PFSK-1 (cell line): ENCODE data around the gene STX7.

ENCODE experiments used
- FOXP2 ChIP-seq: optimal IDR thresholded peaks from 2 replicates; pipeline ENCODE3; 2011; ENCODE audit warnings: borderline replicate concordance, control low read depth, inconsistent platforms; ENCODE audit not compliant: insufficient read depth; ENCODE audit errors: extremely low read length, extremely low read depth
- POLR2AphosphoS5 ChIP-seq: IDR thresholded peaks from 2 replicates; pipeline ENCODE4 v1.6.1; 2012; ENCODE audit warnings: low read depth, mild to moderate bottlenecking, control low read depth, low read length, moderate library complexity
- REST ChIP-seq, 2 experiments: IDR thresholded peaks; 2 replicates each; pipeline versions ENCODE4 v1.6.1 to v1.8.0; 2011 to 2012; ENCODE audit warnings: low read depth in 2 of 2, low read length in 2 of 2, control low read depth in 1 of 2, inconsistent platforms in 1 of 2, mild to moderate bottlenecking in 1 of 2, moderate library complexity in 1 of 2; ENCODE audit not compliant: insufficient read depth in 1 of 2
- SIN3A ChIP-seq: IDR thresholded peaks from 2 replicates; pipeline ENCODE4 v1.6.1; 2012; ENCODE audit warnings: mild to moderate bottlenecking, low read length, moderate library complexity, borderline replicate concordance; ENCODE audit not compliant: insufficient read depth
- TAF1 ChIP-seq: IDR thresholded peaks from 2 replicates; pipeline ENCODE4 v1.6.1; 2012; ENCODE audit warnings: low read length, control low read depth, borderline replicate concordance; ENCODE audit not compliant: insufficient read depth

Gene STX7

DNA sequence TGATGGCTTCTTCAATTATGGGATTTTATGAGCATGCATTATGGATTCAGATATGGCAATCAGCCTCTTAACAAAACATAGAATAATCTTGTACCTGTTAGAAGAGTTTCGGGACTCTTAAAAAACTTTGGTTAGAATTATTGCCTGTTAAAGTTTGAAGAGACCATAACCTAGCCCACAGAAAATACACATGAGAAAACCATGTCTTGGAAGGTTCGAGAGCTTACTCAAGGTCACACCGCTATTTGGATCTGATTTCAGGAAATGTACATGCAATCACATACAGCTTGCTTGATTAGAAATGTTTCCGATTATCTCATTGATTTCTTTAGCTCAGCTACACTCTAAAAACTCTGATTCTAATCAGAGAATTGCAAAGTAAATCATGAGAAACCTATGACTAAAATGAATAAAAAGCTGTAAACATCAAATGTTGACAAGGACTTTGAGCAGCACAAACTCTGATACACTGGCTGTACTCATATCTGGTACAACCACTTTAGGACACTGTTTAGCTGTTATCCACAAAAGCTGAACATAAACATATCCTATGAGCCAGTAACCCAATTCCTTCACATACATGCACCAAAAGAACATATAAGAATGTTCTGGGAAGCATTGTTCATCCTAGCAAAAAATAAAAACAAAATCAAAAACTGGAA, 16.3 kb downstream of the STX7 start:
- no peak for TF ChIP-seq POLR2AphosphoS5
- no peak for TF ChIP-seq SIN3A
- TF ChIP-seq REST (IDR thresholded peaks at IDR 0.05; ENCODE audit: insufficient read depth in 1 of 2, low read depth in 2 of 2, low read length in 2 of 2), result no peak
- TF ChIP-seq TAF1, result no peak
- no peak for TF ChIP-seq FOXP2

- TF ChIP-seq FOXP2 (no peak), REST (IDR thresholded peaks at IDR 0.05; ENCODE audit: insufficient read depth in 1 of 2, low read depth in 2 of 2, low read length in 2 of 2) (no peak)
These were observed 17.3 kb downstream of the STX7 start for GRCh38 chr6:132495604-132496079.

DNA sequence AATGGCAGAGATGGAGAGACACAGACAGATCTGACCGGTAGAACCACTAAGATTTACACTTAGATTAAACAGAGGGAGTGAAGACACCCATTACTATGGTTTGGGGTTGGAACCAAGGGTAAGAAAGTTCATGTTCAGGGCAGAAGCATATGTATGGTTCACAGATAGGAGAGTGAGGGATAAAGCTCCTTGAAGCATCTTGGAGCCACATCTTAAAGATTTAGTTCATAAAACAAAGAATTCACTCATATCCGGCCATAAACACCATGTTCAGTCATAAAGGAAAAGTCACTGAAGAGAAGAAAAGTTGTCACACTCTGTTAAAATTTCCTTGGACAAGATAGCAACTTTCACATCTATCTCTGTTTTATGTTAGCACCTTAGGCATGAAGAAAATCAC, 18.0 kb downstream of the STX7 start:
- no peak for TF ChIP-seq SIN3A
- no peak for TF ChIP-seq POLR2AphosphoS5
- no peak for TF ChIP-seq FOXP2
- no peak for TF ChIP-seq TAF1
- TF ChIP-seq REST (IDR thresholded peaks at IDR 0.05; ENCODE audit: insufficient read depth in 1 of 2, low read depth in 2 of 2, low read length in 2 of 2), result no peak

DNA sequence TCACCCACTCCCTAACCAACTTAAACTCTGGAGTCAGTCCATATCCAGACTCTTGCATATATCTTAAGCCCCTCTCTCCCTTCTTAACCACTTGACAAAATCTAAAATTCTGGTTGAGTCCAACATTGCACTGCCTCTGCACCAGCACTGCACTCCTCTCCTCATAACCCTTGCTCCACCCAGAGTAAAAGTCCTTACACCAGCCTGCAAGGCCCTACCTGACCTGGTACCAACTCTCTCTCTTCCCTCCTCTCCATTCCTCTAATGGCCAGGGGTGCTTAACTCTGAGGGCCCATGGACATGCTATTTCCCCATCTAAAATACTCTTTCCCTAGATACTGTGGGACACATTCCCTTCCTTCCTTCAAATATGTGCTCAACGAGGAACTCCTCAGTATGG, 21.0 kb downstream of the STX7 start:
- TF ChIP-seq SIN3A (no peak), POLR2AphosphoS5 (no peak), REST (IDR thresholded peaks at IDR 0.05; ENCODE audit: insufficient read depth in 1 of 2, low read depth in 2 of 2, low read length in 2 of 2) (no peak), TAF1 (no peak), FOXP2 (no peak)

GRCh38 chr6:132491303-132491702, 21.6 kb downstream of the STX7 start:
- TF ChIP-seq SIN3A (no peak), REST (IDR thresholded peaks at IDR 0.05; ENCODE audit: insufficient read depth in 1 of 2, low read depth in 2 of 2, low read length in 2 of 2) (no peak), POLR2AphosphoS5 (no peak), FOXP2 (no peak), TAF1 (no peak)
